Measurements from ENCODE around the gene MOGAT1.
"Not testable (repeated sequence)": the region's sequence is repeated elsewhere in the genome, so short reads cannot be mapped to it uniquely, and the experiment has no call there.

The MOGAT1 gene

GRCh38 chr2:222689322-222689721 lies 17.9 kb downstream of the MOGAT1 start:
- Histone ChIP-seq H3K79me2 (ENCODE audit: insufficient read depth, low read length) (no peaks in the 10 kb centered on the region), H3K9me3 (ENCODE audit: insufficient read depth, low read length) (no peaks in the 10 kb centered on the region), H3K4me2 (ENCODE audit: low read depth, low read length, poor library complexity, severe bottlenecking) (no peak overlapping the region), H4K20me1 (ENCODE audit: low read depth, low read length) (no peaks in the 10 kb centered on the region), H3K27me3 (ENCODE audit: low read length) (no peaks in the 10 kb centered on the region), H3F3A (ENCODE audit: insufficient read depth) (no peaks in the 10 kb centered on the region), H3K4me3 (ENCODE audit: insufficient read depth, low read length, poor library complexity, severe bottlenecking) (no peak overlapping the region), H3K9ac (ENCODE audit: low read length) (no peak overlapping the region), H3K9me2 (replicated peaks; ENCODE audit: insufficient read depth, low read length) (no peaks in the 10 kb centered on the region), H2AFZ (ENCODE audit: low read depth, low read length, severe bottlenecking) (no peak overlapping the region), H3K36me3 (ENCODE audit: low read length) (no peaks in the 10 kb centered on the region), H3K27ac (ENCODE audit: low read depth, low read length) (no peak overlapping the region)
- no peak for TF ChIP-seq EZH2phosphoT487 (conservative IDR thresholded peaks at IDR 0.05; ENCODE audit: low read length)
- TF ChIP-seq, protein P1, sequence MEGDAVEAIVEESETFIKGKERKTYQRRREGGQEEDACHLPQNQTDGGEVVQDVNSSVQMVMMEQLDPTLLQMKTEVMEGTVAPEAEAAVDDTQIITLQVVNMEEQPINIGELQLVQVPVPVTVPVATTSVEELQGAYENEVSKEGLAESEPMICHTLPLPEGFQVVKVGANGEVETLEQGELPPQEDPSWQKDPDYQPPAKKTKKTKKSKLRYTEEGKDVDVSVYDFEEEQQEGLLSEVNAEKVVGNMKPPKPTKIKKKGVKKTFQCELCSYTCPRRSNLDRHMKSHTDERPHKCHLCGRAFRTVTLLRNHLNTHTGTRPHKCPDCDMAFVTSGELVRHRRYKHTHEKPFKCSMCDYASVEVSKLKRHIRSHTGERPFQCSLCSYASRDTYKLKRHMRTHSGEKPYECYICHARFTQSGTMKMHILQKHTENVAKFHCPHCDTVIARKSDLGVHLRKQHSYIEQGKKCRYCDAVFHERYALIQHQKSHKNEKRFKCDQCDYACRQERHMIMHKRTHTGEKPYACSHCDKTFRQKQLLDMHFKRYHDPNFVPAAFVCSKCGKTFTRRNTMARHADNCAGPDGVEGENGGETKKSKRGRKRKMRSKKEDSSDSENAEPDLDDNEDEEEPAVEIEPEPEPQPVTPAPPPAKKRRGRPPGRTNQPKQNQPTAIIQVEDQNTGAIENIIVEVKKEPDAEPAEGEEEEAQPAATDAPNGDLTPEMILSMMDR (IDR thresholded peaks at IDR 0.05; ENCODE audit: insufficient read depth, low read length, poor library complexity, severe bottlenecking), result no peak

DNA sequence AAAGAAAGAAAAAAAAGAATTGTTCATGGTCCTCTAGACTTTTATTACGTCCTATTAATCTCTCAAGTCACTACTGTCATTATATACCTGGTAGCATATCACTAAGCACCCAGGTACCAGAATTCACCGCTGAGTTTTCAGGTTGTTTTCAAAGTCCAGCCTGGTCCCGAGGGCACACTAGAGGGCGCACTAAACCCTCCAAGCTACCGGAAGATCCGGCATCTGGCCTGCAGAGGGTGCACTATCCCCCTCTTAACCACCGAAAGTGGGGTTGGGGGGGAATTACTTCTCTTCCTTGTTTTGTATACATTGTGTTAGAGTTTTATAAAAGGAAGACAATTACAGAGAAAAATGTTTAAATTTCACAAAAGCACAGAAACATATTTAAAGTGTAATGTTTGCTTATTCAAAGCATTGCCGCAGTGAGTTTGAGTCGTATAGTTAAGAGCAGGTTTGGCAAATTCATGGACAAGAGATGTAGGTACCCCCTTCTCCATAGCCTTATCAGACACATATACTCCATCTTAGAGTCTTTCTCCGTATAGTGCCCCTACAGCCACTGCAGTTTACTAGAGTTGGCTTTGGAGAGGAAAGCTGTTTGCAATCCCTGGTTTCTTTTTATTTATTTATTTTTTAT lies 19.2 kb downstream of the MOGAT1 start:
- Histone ChIP-seq H3K79me2 (ENCODE audit: insufficient read depth, low read length) (no peaks in the 10 kb centered on the region), H3F3A (ENCODE audit: insufficient read depth) (no peaks in the 10 kb centered on the region), H2AFZ (ENCODE audit: low read depth, low read length, severe bottlenecking) (peak overlapping the region; percentile 75), H3K36me3 (ENCODE audit: low read length) (no peaks in the 10 kb centered on the region), H3K9me2 (replicated peaks; ENCODE audit: insufficient read depth, low read length) (no peaks in the 10 kb centered on the region), H3K27me3 (ENCODE audit: low read length) (no peaks in the 10 kb centered on the region), H3K4me2 (ENCODE audit: low read depth, low read length, poor library complexity, severe bottlenecking) (no peak overlapping the region), H3K9me3 (ENCODE audit: insufficient read depth, low read length) (no peaks in the 10 kb centered on the region), H3K9ac (ENCODE audit: low read length) (no peak overlapping the region), H4K20me1 (ENCODE audit: low read depth, low read length) (no peaks in the 10 kb centered on the region), H3K4me3 (ENCODE audit: insufficient read depth, low read length, poor library complexity, severe bottlenecking) (no peak overlapping the region), H3K27ac (ENCODE audit: low read depth, low read length) (no peak overlapping the region)
- TF ChIP-seq EZH2phosphoT487 (conservative IDR thresholded peaks at IDR 0.05; ENCODE audit: low read length), result no peak
- TF ChIP-seq, protein P1 (IDR thresholded peaks at IDR 0.05; ENCODE audit: insufficient read depth, low read length, poor library complexity, severe bottlenecking), result peak; percentile 100

- not testable (repeated sequence) for H3F3A ChIP-seq (ENCODE audit: insufficient read depth); H4K20me1 ChIP-seq (ENCODE audit: low read depth, low read length); H3K9ac ChIP-seq (ENCODE audit: low read length); H3K9me2 ChIP-seq (replicated peaks; ENCODE audit: insufficient read depth, low read length); H3K4me3 ChIP-seq (ENCODE audit: insufficient read depth, low read length, poor library complexity, severe bottlenecking); H3K27me3 ChIP-seq (ENCODE audit: low read length); H3K4me2 ChIP-seq (ENCODE audit: low read depth, low read length, poor library complexity, severe bottlenecking); H3K36me3 ChIP-seq (ENCODE audit: low read length); H3K79me2 ChIP-seq (ENCODE audit: insufficient read depth, low read length); H3K9me3 ChIP-seq (ENCODE audit: insufficient read depth, low read length); H2AFZ ChIP-seq (ENCODE audit: low read depth, low read length, severe bottlenecking); H3K27ac ChIP-seq (ENCODE audit: low read depth, low read length)
These were observed 22.0 kb downstream of the MOGAT1 start for GRCh38 chr2:222693413-222693812.

DNA sequence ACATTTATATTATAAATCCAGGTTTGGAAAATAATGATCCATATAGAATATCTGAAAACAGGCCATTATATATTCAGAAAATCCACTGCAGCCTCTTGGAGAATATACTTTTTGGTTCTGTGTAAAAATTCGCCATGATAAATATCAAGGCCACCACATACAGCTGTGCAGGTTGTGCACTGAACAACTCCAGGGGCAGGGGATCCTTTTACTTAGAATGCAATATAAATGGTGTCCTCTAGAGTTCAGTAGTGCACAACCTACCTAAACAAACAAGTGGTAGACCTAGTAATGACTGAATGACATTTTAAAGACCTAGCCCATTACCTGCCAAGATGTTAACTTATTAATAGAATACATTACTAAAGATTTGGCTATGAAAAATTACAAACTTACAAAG lies 22.4 kb downstream of the MOGAT1 start:
- Histone ChIP-seq H2AFZ (ENCODE audit: low read depth, low read length, severe bottlenecking) (no peak overlapping the region), H3K4me3 (ENCODE audit: insufficient read depth, low read length, poor library complexity, severe bottlenecking) (no peak overlapping the region), H3K79me2 (ENCODE audit: insufficient read depth, low read length) (no peaks in the 10 kb centered on the region), H3F3A (ENCODE audit: insufficient read depth) (no peaks in the 10 kb centered on the region), H3K36me3 (ENCODE audit: low read length) (no peaks in the 10 kb centered on the region), H3K27ac (ENCODE audit: low read depth, low read length) (no peak overlapping the region), H3K9ac (ENCODE audit: low read length) (no peak overlapping the region), H3K9me3 (ENCODE audit: insufficient read depth, low read length) (no peaks in the 10 kb centered on the region), H3K27me3 (ENCODE audit: low read length) (no peaks in the 10 kb centered on the region), H4K20me1 (ENCODE audit: low read depth, low read length) (no peaks in the 10 kb centered on the region), H3K9me2 (replicated peaks; ENCODE audit: insufficient read depth, low read length) (no peaks in the 10 kb centered on the region), H3K4me2 (ENCODE audit: low read depth, low read length, poor library complexity, severe bottlenecking) (no peak overlapping the region)
- TF ChIP-seq, protein P1 (IDR thresholded peaks at IDR 0.05; ENCODE audit: insufficient read depth, low read length, poor library complexity, severe bottlenecking), result no peak
- TF ChIP-seq EZH2phosphoT487 (conservative IDR thresholded peaks at IDR 0.05; ENCODE audit: low read length), result no peak

Measured in SU-DHL-6 (cell line).